22Rv1 (cell line): ENCODE measurements around the gene RAB31.

Experiments used
- CTCF ChIP-seq: fragments of 450-650 bp; IDR thresholded peaks from 2 replicates; pipeline ENCODE4 v1.5.1; 2017; ENCODE audit warnings: mild to moderate bottlenecking
- ZFX ChIP-seq: fragments of 450-650 bp; IDR thresholded peaks from 2 replicates; pipeline ENCODE4 v1.6.1; 2017; ENCODE audit warnings: antibody characterized with exemption, borderline replicate concordance

- no peak for TF ChIP-seq CTCF
- no peak for TF ChIP-seq ZFX
These were observed 80.0 kb downstream of the RAB31 start for GRCh38 chr18:9788140-9788539.
